Activated naive CD8-positive, alpha-beta T cell treated with anti-CD3 and anti-CD28 coated beads for 36 hours (primary cell): ENCODE results near the gene PRLHR. TPM values are rescaled to one million over a fixed set of nuclear protein-coding genes. Genes with fewer than 3 reads are reported as not detected.

ENCODE experiments used
- DNase-seq: peaks from one replicate; pipeline ENCODE4 v3.0.0; 2021
- H3K27ac Mint-ChIP-seq: one replicate; pipeline ENCODE4 v1.8.0; 2022; ENCODE audit warnings: mild to moderate bottlenecking, moderate library complexity, mixed read lengths
- H3K27me3 Mint-ChIP-seq: one replicate; pipeline ENCODE4 v1.8.0; 2022; ENCODE audit warnings: mild to moderate bottlenecking, mixed read lengths
- H3K36me3 Mint-ChIP-seq: one replicate; pipeline ENCODE4 v1.8.0; 2021; ENCODE audit warnings: mild to moderate bottlenecking, mixed read lengths
- H3K4me1 Mint-ChIP-seq: one replicate; pipeline ENCODE4 v1.8.0; 2021; ENCODE audit warnings: mixed read lengths
- H3K4me3 Mint-ChIP-seq: one replicate; pipeline ENCODE4 v1.8.0; 2022; ENCODE audit warnings: mild to moderate bottlenecking, moderate library complexity, mixed read lengths
- H3K9me3 Mint-ChIP-seq: one replicate; pipeline ENCODE4 v1.8.0; 2022; ENCODE audit warnings: mixed read lengths
- total RNA-seq, 2 experiments: library from RNA; stranded (reverse); gene quantifications; one replicate each; pipeline ENCODE4 v1.2.3, GENCODE V29; 2021

Gene PRLHR
- total RNA-seq, 2 experiments from 2014 or later: not detected

DNA sequence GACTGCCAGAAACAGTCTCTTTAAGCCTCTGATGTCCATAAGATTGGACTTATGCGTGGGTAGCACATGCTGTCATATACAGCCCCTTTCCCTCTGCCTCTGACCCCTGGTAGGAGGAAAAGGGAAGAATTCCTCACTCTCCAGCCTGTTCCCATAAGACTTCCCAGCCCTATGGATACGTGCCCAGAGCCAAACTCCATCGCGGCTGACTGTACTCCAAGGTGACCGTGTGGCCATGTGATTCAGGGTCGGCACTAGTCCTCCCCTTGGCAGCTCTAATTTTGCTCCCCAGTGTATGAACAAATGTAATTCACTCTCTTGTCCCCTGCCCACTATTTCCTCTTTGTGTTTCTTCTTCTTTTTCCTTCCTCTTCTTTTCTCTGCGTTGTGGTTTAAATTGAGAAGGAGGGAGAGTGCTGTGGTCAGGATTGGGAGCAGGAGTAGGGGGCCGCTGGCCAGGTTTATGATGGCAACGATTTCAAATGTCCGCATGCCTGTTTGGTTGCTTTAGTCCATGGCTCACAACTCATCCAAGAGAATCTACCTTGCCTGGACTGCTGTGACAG, 43.8 kb downstream of the PRLHR start:
- no peaks in the 10 kb centered on the region for H3K4me1 Mint-ChIP-seq
- no peaks in the 10 kb centered on the region for H3K36me3 Mint-ChIP-seq
- DNase-seq: no peak
- H3K4me3 Mint-ChIP-seq: no peak overlapping the region
- no peak overlapping the region for H3K27ac Mint-ChIP-seq
- H3K27me3 Mint-ChIP-seq: peaks cover 45% of the 10 kb centered on the region
- peaks cover 4% of the 10 kb centered on the region for H3K9me3 Mint-ChIP-seq

DNA sequence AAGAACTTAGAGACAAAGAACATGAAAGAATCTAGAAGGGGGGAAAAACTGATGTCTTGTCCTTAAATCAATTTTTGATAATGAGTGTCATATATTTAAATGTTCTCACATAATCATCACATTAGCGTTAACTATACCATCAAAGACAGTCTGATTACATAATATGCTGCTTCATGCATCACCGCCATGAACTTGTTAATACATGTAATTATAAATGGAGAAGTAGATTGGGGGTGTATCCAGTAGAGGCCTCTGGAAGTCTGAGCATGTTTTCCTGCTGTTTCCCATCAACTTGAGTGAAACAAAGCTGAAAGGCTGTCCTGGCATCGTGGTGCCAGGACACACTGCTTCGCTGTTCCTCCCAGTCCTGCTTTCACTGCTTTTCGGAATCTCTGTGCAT, 48.2 kb downstream of the PRLHR start:
- Mint-ChIP-seq H3K4me1 (no peaks in the 10 kb centered on the region), H3K27me3 (peaks cover 37% of the 10 kb centered on the region), H3K4me3 (no peak overlapping the region), H3K27ac (no peak overlapping the region), H3K36me3 (no peaks in the 10 kb centered on the region), H3K9me3 (no peaks in the 10 kb centered on the region)
- DNase-seq: no peak

DNA sequence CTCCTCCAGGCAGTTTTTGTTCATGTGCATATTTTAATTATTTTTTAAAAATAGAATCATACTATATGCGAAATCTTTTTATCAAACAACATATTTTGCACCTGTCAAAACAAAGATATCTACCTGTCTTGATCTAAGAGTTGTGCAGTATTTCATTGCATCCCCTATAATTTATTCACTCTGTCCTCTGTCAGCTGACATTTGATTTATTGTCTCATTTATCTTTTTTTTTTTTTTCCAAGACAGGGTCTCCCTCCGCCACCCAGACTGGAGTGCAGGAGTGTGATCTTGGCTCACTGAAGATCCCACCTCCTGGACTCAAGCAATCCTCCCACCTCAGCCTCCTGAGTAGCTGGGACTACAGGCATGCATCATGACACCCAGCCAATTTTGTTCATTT, 49.0 kb downstream of the PRLHR start:
- Mint-ChIP-seq H3K27me3 (peaks cover 38% of the 10 kb centered on the region), H3K4me1 (no peaks in the 10 kb centered on the region), H3K27ac (no peak overlapping the region), H3K36me3 (no peaks in the 10 kb centered on the region), H3K4me3 (no peak overlapping the region), H3K9me3 (no peaks in the 10 kb centered on the region)
- no peak for DNase-seq

DNA sequence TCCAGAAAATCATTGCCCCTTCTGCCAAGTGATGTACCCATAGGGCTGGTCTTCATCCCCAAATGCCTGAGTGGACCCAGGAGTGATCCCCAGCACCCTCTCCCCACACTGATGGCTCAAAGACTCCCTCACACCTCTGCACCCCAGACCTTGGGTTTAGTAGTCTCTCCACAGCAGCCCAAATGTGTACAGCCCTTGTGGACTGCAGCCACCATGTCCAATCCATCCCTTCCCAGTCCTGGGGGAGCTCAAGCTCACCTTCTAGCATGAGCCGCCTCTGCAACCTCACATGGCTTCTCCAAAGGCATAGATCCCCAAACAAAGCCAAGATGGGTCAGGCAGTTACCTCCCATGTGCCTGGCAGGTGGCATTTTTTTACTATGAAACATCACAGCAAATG, 50.1 kb downstream of the PRLHR start:
- Mint-ChIP-seq H3K4me1 (no peaks in the 10 kb centered on the region), H3K9me3 (no peaks in the 10 kb centered on the region), H3K36me3 (no peaks in the 10 kb centered on the region), H3K4me3 (no peak overlapping the region), H3K27me3 (peaks cover 40% of the 10 kb centered on the region), H3K27ac (no peak overlapping the region)
- DNase-seq: no peak

DNA sequence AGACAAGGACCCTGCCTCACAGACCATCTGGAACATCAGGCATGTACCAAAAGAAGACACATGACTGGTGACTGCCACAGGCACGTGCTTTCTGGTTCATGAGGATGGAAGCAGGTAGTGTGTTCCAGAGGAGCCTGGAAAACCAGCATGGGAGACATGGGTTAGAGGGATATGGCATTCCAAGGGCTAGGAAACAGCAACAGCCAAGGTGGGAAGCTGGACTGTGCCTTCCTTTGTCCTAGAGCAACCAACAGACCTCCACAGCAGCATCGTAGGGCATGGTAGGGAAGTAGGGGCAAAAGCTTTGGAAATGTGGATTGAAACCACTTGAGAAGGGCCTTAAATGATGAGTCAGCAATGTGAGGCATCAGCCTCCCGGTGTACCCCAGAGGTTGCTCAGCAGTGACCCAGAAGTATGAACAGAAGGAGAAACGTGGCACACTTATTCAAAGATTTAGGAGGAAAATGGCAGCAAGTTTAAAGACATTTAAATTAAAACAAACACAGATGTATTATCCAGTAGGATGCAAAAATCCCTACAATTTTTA, 51.0 kb downstream of the PRLHR start:
- Mint-ChIP-seq H3K9me3 (no peaks in the 10 kb centered on the region), H3K4me1 (no peaks in the 10 kb centered on the region), H3K27ac (no peak overlapping the region), H3K36me3 (no peaks in the 10 kb centered on the region), H3K27me3 (peaks cover 39% of the 10 kb centered on the region), H3K4me3 (no peak overlapping the region)
- DNase-seq: no peak

DNA sequence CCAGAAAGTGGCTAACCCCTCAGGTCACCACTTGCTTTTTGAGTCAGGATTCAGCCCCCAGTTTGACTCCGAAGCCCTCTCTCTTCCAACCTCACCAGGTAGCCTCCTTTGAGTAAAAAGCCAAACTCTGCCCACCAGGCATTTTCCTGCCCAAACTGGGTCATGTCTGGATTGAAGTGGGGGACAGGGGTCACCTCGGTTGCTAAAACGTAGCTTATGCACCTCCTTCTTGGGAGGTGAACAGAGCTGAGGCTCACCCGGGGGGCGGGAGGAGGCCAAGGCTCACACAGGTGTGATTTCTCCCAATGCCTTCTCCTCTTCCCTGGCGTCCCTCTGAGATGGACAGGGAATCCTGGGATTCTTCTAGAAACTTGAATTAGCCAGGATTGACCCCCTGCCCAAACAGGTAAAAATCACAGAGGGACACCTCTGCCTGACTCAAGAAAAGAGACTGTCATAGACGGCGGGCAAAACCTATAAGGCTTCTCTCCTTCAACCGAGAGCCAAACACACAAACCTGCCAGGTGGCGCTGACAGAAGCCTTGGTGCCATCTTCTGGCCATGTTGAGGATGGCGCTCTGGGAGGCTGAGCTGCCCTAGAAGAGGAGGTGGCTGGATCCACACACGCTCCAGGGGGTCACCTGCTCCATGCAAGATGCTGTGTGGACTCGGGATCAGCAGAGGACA, 51.6 kb downstream of the PRLHR start:
- no peaks in the 10 kb centered on the region for H3K9me3 Mint-ChIP-seq
- DNase-seq: peak; percentile 46

DNA sequence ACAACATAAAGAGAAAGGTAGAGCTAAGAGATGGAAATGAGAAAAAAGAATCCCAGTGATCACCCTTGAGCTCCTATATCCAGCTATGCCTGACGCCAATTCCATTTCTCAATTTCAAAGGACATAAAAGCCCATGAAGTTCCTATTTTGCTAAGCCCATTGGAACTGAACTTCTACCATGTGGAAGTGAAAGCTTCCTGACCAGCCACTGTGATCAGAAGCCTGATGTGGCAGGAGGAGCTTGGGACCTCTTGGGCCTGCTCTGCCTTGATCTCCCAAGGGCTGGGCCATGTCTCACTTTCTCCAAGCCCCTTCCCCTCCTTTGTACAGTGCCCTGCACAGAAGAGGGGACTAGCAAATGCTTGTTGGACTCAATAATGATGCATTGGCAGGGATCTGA, 52.7 kb downstream of the PRLHR start:
- H3K27ac Mint-ChIP-seq: no peak overlapping the region
- DNase-seq: no peak
- H3K27me3 Mint-ChIP-seq: peaks cover 49% of the 10 kb centered on the region
- no peaks in the 10 kb centered on the region for H3K9me3 Mint-ChIP-seq
- H3K4me3 Mint-ChIP-seq: no peak overlapping the region
- no peaks in the 10 kb centered on the region for H3K36me3 Mint-ChIP-seq
- no peaks in the 10 kb centered on the region for H3K4me1 Mint-ChIP-seq

More for the DNA sequence above, 51.6 kb downstream of the PRLHR start:
- peaks cover 45% of the 10 kb centered on the region for H3K27me3 Mint-ChIP-seq
- no peaks in the 10 kb centered on the region for H3K4me1 Mint-ChIP-seq
- no peak overlapping the region for H3K27ac Mint-ChIP-seq
- no peak overlapping the region for H3K4me3 Mint-ChIP-seq
- no peaks in the 10 kb centered on the region for H3K36me3 Mint-ChIP-seq

DNA sequence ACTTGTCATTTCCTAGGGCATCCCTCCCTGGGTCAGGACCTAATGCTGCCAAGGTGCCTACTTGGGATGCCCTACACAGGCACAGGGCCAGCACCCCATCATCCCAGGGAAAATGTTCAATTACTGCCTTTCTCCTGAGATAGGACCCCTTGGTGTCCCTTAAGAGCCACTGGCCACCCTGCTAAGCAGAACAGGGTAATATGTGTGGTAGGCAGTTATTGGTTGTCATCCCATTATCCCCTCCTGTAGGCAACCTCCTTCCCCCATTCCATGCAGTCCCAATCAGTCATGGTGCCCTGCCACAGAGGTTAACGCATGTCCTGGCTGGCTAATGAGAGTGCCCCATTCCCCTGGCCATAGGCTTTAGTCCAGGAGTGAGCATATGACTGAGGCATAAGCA, 53.2 kb downstream of the PRLHR start:
- no peaks in the 10 kb centered on the region for H3K36me3 Mint-ChIP-seq
- no peaks in the 10 kb centered on the region for H3K9me3 Mint-ChIP-seq
- DNase-seq: no peak
- H3K4me1 Mint-ChIP-seq: no peaks in the 10 kb centered on the region
- no peak overlapping the region for H3K4me3 Mint-ChIP-seq
- no peak overlapping the region for H3K27ac Mint-ChIP-seq
- peaks cover 49% of the 10 kb centered on the region for H3K27me3 Mint-ChIP-seq

DNA sequence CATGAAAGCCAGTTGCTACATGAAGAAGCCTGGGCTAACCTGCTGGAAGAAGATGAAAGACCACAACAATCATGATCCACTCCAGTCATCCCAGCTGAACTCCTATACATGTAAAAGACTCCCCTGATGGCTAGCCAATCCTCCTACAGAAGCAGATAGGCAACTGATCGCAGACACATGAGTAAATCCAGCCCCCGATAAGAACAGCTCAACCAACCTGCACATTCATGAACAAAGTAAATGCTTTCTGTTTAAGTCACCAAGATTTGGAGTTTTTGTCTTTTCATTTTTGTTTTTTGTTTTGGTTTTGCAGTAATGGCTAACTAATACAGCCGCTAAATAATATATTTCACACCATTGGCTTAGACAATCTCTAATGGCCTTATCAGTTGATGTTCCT, 53.7 kb downstream of the PRLHR start:
- no peaks in the 10 kb centered on the region for H3K36me3 Mint-ChIP-seq
- no peak for DNase-seq
- H3K9me3 Mint-ChIP-seq: no peaks in the 10 kb centered on the region
- H3K4me3 Mint-ChIP-seq: no peak overlapping the region
- H3K27ac Mint-ChIP-seq: no peak overlapping the region
- no peaks in the 10 kb centered on the region for H3K4me1 Mint-ChIP-seq
- H3K27me3 Mint-ChIP-seq: peaks cover 47% of the 10 kb centered on the region

Other genes with a start within 250 kb of the PRLHR start
- 10 to 100 TPM; 28.6 to 34.8 TPM for gene CACUL1, start 159.3 kb upstream of the PRLHR start, total RNA-seq